DMS114 treated with DMSO at 0.1 percent for 48 hours (cell line): ENCODE results near the gene EXD3.
"Not testable (repeated sequence)": the region's sequence is repeated elsewhere in the genome, so short reads cannot be mapped to it uniquely, and the experiment has no call there.

ENCODE experiments used
- DNase-seq: peaks from one replicate; lab custom pipeline; 2025; ENCODE audit not compliant: unreplicated experiment; lab: John Stamatoyannopoulos, UW

The EXD3 gene, protein sequence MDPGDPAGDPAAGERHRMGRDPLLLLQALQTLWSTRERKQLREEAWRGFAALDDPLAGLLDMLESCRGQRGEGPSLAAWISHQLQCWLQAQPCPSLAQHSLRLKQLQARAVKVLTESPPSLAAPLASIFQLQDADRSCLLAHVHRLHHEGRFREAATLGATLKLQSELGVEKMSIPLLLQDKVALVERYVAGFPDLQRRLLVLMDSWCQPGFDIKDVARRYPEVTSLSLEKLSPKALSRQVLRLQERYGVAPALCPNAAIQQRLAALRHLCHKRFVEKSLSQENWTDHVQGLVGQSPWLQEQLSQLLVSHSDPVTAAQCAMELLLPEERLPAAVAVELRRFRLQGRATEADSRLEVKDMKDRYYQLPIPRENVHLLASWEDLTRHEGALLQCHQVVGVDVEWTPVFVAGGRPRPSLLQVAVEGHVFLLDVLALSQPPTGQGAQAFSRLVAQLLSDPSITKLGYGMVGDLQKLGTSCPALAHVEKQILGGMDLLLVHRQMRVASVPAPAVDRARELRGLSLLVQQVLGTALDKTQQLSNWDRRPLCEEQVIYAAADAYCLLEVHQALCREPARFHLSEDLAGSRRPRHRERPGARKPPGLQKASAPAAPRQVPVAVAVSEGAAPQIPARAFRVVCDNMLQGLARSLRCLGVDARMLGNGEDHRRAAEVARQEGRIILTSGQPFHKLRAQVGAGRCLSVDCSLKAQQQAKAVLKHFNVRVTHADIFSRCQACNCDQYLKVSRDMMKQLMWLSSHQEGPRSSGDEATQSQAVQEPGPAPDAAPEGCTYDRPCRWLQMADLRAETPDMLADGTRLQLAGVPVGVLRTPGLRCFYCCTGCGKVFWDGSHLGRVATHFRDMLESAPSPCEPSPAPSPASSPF

GRCh38 chr9:137422604-137423513 lies at the start of gene EXD3, which contains the start of gene NOXA1:
EXD3 (minus strand) TSS chr9:137423162; CDS start chr9:137395357, 27,805 bp downstream.
NOXA1 (plus strand) TSS chr9:137423393; CDS start chr9:137423530, 137 bp downstream.
- DNase-seq = peak; percentile 59

GRCh38 chr9:137470785-137471184 lies 47.8 kb upstream of the EXD3 start:
- no peak for DNase-seq

GRCh38 chr9:137467896-137468295 lies 44.9 kb upstream of the EXD3 start:
- DNase-seq = no peak

GRCh38 chr9:137467161-137467581 lies 44.2 kb upstream of the EXD3 start:
- no peak for DNase-seq

GRCh38 chr9:137466389-137467085 lies 43.6 kb upstream of the EXD3 start:
- DNase-seq = not testable (repeated sequence)

GRCh38 chr9:137465720-137466388 lies 42.9 kb upstream of the EXD3 start:
- no peak for DNase-seq

DNA sequence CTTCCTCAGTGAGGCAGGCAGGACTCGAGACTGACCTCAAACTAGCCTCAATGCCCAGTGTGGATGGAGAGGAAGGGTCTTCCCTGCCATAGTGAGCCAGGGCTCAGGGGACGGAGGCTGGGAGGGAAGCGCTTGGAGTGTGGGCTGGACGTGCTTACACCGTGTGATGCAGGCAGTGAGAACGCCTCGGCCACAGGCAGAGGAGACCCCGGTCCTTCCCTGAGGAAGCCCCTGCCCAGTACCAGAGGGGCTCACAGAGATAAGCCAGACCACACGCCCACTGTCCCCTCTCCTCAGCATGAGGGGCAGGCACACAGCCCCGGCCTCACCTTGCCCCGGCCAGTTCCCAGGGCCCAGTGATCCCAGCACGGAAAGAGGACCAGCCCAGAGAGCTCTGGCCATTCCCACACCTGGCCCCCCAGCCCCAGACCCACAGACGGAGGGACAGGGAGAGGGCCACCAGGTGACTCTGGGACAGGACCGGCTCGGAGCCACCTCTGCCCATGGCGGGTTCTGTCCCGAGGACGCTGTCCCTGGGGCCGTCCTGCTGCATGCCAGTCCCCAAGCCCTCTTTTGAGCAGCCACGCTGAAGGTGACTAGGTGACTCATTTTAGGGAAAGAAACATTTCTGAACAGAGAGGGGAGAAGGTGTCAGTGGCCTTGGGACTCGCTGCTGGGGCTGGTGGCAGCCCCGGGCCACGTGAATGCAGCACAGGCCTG lies 42.2 kb upstream of the EXD3 start:
- no peak for DNase-seq

DNA sequence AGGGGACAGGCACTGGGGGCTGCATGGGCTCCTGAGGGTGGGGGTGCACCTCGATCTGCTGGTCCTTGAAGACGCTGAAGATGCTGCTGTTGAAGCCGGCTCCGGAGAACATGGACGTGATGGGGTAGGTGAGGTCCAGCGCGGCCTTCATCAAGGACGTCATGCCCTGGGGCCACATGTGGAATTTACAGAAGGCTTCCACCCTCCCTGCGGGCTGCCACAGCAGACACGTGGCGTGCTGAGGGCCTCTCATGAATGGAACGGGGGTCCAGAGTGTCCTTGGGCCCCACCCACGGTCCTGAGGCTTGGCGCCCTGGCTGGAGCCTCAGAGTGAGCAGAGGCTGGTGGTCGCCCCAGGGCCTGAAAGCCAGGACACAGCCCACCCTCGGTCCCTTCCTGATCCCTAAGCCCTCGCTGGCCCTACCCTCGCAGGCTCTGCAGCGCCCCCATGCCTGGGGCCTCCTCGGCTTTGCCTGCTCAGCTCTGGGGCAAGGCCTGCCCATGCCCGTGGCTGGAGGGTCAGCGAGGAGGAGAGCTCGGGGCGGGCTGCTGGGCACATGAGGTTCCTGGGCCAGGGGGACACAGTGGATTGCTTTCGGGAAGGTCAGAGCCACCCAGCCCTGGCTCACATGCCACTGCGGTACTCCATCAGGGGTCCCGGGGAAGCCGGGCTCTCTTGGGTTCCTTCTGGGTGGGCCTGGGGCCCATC lies 41.5 kb upstream of the EXD3 start:
- no peak for DNase-seq

GRCh38 chr9:137463931-137464290 lies 40.9 kb upstream of the EXD3 start:
- DNase-seq = no peak

DNA sequence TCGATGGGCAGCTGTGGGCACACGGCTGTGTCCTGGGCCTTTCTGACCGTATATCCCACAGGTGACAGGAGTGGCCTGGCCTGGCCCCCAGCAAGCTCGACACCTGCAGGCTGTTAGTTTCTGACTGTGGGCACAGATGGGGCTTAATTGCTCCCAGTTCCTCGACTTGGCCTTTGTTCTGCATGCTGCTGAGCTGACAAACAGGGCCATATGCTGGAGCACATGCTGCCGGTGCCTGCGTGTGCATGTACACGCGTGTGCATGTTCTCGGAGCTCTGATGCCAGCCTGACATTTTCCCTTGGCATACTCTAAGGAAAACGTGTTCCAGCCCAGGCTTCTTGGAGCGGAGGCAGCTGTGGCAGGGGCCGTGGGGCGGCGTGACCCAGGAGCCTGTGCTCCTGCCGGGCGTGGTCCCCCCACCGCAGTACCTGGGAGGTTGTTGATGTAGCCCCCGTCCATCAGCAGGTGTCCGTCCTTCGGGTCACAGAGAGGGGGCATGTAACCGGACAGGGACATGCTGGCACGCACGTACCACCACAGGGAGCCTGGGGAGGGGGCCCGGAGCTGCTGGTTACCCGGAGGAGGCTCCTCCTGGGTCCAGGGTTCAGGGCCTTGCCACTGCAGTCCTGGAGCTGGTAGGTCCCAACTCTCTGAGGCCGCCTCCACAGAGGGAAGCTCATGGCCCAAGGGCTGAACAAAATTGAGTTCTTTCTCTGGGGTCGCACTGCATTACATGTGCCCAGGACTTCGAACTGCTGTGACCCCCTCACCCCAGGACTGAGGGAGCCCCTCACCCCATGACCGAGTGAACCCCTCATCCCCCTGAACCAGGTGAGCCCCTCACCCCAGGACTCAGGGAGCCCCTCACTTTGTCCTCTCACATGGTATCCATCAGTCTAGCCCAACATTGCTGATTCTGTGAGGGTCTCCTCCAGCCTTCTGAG lies 40.3 kb upstream of the EXD3 start:
- DNase-seq = no peak

- no peak for DNase-seq
Observed at GRCh38 chr9:137462396-137462985, 39.5 kb upstream of the EXD3 start.

DNA sequence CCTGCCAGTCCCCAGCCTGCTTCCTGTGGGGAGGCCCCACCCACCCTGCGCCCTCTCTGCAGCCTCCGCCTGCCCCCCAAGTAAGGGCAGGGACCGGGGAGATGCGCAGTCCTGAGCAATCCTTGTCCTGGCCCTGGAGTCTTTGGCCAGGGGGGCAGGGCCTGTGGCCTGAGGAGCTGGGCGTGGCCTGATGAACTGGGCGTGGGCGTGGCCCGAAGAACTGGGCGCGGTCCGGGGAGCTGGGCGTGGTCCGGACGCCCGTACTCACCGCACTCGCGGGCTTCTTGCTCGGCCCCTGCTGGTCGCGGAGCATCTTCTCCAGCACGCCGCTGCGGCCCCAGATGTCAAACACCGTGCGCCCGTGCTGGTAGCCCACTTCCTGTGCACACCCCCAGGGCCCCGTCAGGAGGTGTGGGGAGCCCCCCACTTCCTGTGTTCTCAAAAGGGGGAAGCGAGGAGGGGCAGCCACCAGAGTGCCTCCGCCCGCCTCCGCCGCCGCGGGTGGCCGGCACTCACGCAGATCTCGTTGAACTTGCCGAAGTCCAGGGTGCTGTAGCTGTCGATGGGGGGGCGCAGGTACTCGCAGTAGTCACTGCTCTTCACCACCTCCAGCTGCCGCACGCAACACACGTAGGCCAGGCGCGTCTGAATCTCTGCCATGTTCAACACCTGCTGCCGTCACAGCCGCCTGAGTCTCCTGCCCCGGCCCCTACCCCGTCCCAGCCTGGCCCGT lies 38.9 kb upstream of the EXD3 start:
- no peak for DNase-seq

GRCh38 chr9:137461316-137461662 lies 38.3 kb upstream of the EXD3 start:
- no peak for DNase-seq

DNA sequence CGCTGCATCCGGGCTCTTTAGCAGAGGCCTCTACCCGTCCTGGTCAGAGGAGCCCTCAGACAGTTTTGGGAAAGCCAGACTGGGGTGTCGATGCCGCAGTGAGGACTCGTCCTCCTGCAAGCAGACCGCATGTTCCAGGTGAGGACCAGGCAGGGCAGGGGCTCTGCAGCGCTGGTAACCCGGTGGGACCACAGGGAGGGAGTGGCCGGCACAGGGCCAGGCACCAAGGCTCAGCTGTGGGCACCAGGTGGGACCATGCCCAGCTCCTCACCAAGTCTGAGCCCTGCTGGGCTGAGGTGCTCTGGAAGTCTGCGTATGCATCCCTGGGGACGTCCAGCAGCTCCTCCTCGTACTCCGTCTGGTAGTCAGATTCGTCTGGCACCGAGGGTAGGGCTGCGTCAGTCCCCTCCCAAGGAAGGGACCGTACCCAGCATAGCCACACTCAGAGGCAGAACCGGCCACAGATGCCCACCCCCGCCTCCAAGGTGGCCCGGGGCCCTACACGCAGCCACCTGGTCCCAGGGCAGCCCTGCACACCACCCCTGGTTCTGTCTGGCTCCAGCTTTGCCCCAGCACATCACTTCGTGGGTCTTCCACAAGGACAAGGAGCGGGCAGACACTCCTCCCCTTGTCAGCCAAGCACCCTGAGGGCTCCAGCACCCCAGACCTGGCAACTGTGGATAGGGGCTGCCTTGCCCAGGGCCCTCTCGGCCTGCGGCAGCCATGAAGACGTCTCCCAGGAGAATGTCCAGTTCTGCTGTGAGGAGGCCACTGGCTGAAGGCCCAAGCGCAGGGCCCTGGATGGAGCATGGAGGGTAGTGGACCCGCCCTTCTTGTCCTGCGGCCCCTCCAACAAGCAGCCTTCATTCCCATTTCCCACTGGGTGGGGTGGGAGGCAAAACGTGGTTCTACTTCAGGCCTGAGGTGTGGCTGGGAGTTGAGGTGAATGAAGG lies 37.7 kb upstream of the EXD3 start:
- DNase-seq = no peak

DNA sequence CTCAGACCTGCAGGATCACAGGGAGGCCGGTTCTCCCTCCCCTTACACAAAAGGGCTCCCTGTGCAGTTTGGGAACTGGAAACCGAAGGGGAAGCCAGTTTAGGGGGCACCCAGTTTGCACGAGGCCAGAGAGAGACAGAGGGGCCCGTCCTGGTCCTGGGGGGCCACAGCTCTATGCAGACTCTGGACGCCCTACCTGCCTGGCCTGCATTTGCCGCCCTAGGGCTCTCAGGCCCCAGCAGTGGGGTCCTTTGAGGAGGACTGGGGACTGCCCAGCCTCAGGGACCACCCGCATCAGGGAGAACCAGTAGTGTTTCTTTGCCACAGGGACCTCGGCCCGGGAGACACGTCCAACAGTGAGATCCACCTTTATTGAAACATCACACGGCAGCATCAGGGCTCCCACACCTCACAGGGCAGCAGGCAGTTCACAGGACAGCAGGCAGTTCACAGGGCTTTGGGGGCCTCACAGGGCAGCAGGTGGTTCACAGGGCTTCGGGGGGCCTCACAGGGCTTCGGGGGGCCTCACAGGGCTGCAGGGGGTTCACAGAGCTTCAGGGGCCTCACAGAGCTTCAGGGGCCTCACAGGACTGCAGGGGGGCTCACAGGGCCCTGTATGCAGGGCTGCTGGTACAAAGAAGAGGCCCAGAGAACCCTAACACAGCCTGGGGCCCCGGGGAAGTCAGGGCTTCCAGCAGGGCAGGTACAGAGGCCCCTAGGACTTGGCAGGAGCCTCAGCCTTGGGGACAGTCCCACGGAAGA lies 36.8 kb upstream of the EXD3 start:
- no peak for DNase-seq
